HEK293 (cell line): ENCODE data around the gene NME3.

Source experiments
- CTCF ChIP-seq: fragments of 450-650 bp; formaldehyde crosslinking; IDR thresholded peaks from 2 replicates; pipeline ENCODE4 v1.5.1; 2016; ENCODE audit warnings: missing biosample characterization, missing genetic modification characterization
- PRDM2 ChIP-seq: fragments of 450-650 bp; formaldehyde crosslinking; IDR thresholded peaks from 2 replicates; pipeline ENCODE4 v1.5.1; 2016; ENCODE audit warnings: missing biosample characterization, missing genetic modification characterization, borderline replicate concordance
- ZBTB21 ChIP-seq: fragments of 450-650 bp; formaldehyde crosslinking; IDR thresholded peaks from 2 replicates; pipeline ENCODE4 v1.5.1; 2017; ENCODE audit warnings: missing biosample characterization, missing genetic modification characterization
- ZBTB6 ChIP-seq: fragments of 450-650 bp; formaldehyde crosslinking; IDR thresholded peaks from 2 replicates; pipeline ENCODE4 v1.5.1; 2017; ENCODE audit warnings: missing biosample characterization, missing genetic modification characterization
- ZIC2 ChIP-seq: fragments of 450-650 bp; formaldehyde crosslinking; IDR thresholded peaks from 2 replicates; pipeline ENCODE4 v1.5.1; 2016; ENCODE audit warnings: missing biosample characterization, missing genetic modification characterization
- ZNF223 ChIP-seq: fragments of 450-650 bp; formaldehyde crosslinking; IDR thresholded peaks from 2 replicates; pipeline ENCODE4 v1.5.1; 2016; ENCODE audit warnings: missing biosample characterization, missing genetic modification characterization
- ZNF558 ChIP-seq: fragments of 450-650 bp; formaldehyde crosslinking; IDR thresholded peaks from 2 replicates; pipeline ENCODE4 v1.5.1; 2016; ENCODE audit warnings: missing biosample characterization, missing genetic modification characterization
- ZNF585B ChIP-seq: fragments of 450-650 bp; formaldehyde crosslinking; IDR thresholded peaks from 2 replicates; pipeline ENCODE4 v1.5.1; 2016; ENCODE audit warnings: missing biosample characterization, missing genetic modification characterization
- ZNF639 ChIP-seq: fragments of 450-650 bp; formaldehyde crosslinking; IDR thresholded peaks from 2 replicates; pipeline ENCODE4 v1.5.1; 2016; ENCODE audit warnings: missing biosample characterization, missing genetic modification characterization
- ZSCAN30 ChIP-seq: fragments of 450-650 bp; IDR thresholded peaks from 2 replicates; pipeline ENCODE4 v1.5.1; 2018; ENCODE audit warnings: missing biosample characterization, mild to moderate bottlenecking, missing genetic modification characterization, moderate library complexity

GRCh38 chr16:1800701-1801100 lies 29.4 kb upstream of the NME3 start:
- TF ChIP-seq CTCF (tag by site-specific recombination) (no peak), ZIC2 (no peak), ZNF558 (tag by site-specific recombination) (no peak), PRDM2 (tag by site-specific recombination) (no peak), ZNF639 (tag by site-specific recombination) (no peak), ZBTB21 (no peak), ZNF223 (tag by site-specific recombination) (no peak), ZNF585B (no peak), ZBTB6 (tag by site-specific recombination) (no peak), ZSCAN30 (no peak)
